ENCODE results near the gene MROH7. TPM values are rescaled to one million over a fixed set of nuclear protein-coding genes. Genes with fewer than 3 reads are reported as not detected.

Gene MROH7
- total RNA-seq, 4 donors from 2014 or later, result 22.3 to 64.2 (median 35.5) TPM

DNA sequence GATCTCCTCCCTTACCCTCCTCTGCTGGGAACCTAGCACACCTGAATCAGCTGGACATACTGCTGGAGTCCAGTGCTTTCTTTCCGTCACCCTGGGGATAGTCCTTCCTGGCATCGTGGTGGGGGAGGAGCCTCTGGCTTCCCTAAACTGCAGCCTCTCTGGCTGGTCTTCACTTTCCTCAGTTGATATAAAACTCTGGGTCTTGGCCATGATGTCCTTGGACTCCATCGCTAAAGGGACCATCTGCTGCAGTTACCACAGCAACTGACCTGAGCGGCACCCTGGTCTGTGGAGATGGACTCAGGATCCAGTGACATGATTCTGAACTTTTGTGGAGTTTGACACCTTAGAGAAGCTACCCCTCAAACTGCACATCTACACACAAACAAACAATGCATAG is 99.9 kb downstream of the MROH7 start:
- TF ChIP-seq, protein P1, sequence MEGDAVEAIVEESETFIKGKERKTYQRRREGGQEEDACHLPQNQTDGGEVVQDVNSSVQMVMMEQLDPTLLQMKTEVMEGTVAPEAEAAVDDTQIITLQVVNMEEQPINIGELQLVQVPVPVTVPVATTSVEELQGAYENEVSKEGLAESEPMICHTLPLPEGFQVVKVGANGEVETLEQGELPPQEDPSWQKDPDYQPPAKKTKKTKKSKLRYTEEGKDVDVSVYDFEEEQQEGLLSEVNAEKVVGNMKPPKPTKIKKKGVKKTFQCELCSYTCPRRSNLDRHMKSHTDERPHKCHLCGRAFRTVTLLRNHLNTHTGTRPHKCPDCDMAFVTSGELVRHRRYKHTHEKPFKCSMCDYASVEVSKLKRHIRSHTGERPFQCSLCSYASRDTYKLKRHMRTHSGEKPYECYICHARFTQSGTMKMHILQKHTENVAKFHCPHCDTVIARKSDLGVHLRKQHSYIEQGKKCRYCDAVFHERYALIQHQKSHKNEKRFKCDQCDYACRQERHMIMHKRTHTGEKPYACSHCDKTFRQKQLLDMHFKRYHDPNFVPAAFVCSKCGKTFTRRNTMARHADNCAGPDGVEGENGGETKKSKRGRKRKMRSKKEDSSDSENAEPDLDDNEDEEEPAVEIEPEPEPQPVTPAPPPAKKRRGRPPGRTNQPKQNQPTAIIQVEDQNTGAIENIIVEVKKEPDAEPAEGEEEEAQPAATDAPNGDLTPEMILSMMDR (IDR thresholded peaks at IDR 0.05), result no peak
- TF ChIP-seq POLR2A (IDR thresholded peaks at IDR 0.05), result no peak
- Histone ChIP-seq H3K27me3 (no peaks in the 10 kb centered on the region), H3K4me3 (no peak overlapping the region), H3K4me1 (no peaks in the 10 kb centered on the region), H3K9me3 (no peaks in the 10 kb centered on the region), H3K27ac (no peak overlapping the region), H3K36me3 (peaks cover 0 to 65% (median 0%) of the 10 kb centered on the region in 3 donors)
- DNase-seq, result no peak

DNA sequence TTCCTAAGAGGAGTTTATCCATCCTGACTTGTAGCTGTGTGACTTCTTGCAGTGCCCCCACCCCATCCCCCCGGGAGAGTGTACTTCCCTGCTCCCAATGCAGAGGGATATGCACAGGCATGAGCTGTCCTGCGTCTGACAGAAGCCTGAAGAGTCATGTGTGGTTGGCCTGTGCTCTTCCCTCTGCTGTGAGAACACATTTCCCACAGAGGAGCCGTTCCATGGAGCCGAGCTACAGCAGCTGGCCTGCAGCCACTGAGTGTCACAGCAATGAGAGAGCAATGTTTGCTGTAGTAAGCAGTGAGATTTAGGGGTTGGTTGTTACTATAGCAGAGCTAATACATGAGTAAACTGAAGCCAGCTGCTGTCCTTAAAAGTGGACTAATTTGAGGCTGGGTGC is 100.7 kb downstream of the MROH7 start:
- no peak for DNase-seq
- Histone ChIP-seq H3K36me3 (peaks cover 0 to 57% (median 0%) of the 10 kb centered on the region in 3 donors), H3K4me1 (no peaks in the 10 kb centered on the region), H3K9me3 (no peaks in the 10 kb centered on the region), H3K27me3 (no peaks in the 10 kb centered on the region), H3K27ac (no peak overlapping the region), H3K4me3 (no peak overlapping the region)
- no peak for TF ChIP-seq POLR2A (IDR thresholded peaks at IDR 0.05)
- TF ChIP-seq, protein P1 (IDR thresholded peaks at IDR 0.05), result no peak

DNA sequence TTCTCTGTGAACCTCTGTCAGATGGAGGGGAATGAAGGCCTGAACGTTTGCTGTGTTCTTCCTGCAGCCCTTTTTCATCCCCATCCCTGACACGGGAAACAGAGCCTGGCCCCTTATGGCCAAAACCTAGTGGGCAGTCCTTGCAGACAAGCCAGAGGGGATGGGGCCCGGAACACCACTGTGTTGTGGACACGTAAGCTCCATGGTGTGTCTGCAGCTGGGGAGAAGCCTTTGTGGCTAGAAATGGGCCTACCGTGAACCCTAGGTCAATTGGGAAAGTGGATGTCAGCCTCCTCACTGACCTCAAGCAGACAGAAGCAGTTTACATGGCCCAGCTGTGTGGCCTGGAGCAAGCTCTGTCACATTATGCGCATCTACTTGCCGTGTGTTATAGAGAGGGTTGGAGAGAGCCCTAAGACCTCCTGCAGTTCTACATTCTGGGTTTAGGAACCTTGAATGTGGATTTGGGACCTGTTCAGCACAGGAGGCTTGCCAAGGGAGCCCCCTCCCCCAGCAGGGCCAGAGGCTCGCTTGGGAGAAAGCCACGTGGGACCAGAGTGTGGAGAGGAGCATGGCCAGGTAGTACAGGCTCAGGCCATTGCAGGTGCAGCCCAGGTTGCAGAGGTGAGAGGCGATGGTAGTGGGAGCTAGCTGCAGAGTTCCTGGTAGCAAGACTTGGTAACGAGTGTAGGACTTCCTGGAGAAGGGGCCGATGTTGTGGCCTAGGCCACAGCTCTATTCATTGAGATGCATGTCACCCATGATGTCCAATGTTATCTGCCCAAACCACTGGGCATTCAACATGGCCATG is 102.0 kb downstream of the MROH7 start:
- no peak for DNase-seq
- Histone ChIP-seq H3K4me1 (no peaks in the 10 kb centered on the region), H3K4me3 (no peak overlapping the region), H3K9me3 (no peaks in the 10 kb centered on the region), H3K36me3 (peaks cover 0 to 44% (median 0%) of the 10 kb centered on the region in 3 donors), H3K27ac (no peak overlapping the region), H3K27me3 (no peaks in the 10 kb centered on the region)
- TF ChIP-seq, protein P1 (IDR thresholded peaks at IDR 0.05), result no peak
- no peak for TF ChIP-seq POLR2A (IDR thresholded peaks at IDR 0.05)

DNA sequence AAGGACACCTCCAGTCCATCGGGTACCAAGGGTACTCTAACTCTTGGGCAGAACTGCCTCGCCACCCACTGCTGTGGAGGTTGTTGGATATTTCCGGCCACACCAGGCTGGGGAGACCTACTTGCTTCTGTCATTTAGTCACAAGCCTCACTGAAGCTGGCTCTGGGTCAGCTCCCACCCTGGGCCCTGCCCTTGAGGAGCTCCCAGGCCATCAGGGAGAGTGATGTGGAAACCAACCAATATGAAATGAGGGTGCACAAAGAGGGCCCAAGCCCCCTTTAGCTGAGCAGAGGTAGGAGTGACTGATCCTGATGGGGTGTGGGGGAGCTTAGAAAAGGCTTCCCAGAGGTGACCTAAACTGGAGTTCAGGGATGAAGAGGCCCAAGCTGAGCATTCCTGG is 103.1 kb downstream of the MROH7 start:
- H3K27ac ChIP-seq, result no peak overlapping the region
- TF ChIP-seq POLR2A (IDR thresholded peaks at IDR 0.05), result no peak
- TF ChIP-seq, protein P1 (IDR thresholded peaks at IDR 0.05), result no peak
- no peaks in the 10 kb centered on the region for H3K27me3 ChIP-seq
- H3K4me3 ChIP-seq, result no peak overlapping the region
- no peaks in the 10 kb centered on the region for H3K9me3 ChIP-seq
- peaks cover 0 to 33% (median 0%) of the 10 kb centered on the region in 3 donors for H3K36me3 ChIP-seq
- no peaks in the 10 kb centered on the region for H3K4me1 ChIP-seq
- no peak for DNase-seq

DNA sequence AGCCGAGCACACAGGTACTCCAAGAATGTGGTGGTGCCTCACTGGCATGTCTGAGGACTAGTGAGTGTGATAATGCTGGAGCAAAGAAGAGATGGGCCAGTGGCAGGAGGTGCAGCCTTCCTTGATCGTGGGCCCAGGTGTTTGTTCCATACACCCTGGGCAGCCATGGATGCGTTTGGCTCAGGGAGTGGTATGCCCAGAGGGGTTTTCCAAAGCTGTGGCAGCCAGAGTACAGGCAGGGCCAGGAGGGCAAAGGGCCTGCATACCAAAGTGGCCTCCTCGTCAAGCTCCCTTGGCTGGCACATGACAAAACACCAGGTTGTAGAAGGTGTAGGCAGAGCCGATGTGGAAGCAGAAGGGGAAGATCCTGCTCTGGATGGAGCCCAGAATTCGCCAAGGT is 103.7 kb downstream of the MROH7 start:
- no peak for TF ChIP-seq POLR2A (IDR thresholded peaks at IDR 0.05)
- TF ChIP-seq, protein P1 (IDR thresholded peaks at IDR 0.05), result no peak
- Histone ChIP-seq H3K4me3 (no peak overlapping the region), H3K36me3 (peaks cover 0 to 27% (median 0%) of the 10 kb centered on the region in 3 donors), H3K27me3 (no peaks in the 10 kb centered on the region), H3K4me1 (no peaks in the 10 kb centered on the region), H3K9me3 (no peaks in the 10 kb centered on the region), H3K27ac (no peak overlapping the region)
- no peak for DNase-seq
